GM10248 (cell line): ENCODE measurements around the gene HNF4A.

ENCODE experiments used
- CTCF ChIA-PET: fragments of 300-600 bp; sonication (Branson Sonifier 250); formaldehyde crosslinking; extraction: SDS; loops from one replicate; lab custom pipeline; 2021; ENCODE audit warnings: antibody characterized with exemption; lab: Yijun Ruan, JAX
- POLR2A ChIA-PET: fragments of 350-650 bp; sonication (Branson Sonifier 250); formaldehyde crosslinking; extraction: SDS; loops from one replicate; lab custom pipeline; 2020; ENCODE audit warnings: antibody characterized with exemption; lab: Yijun Ruan, JAX
- DNase-seq: peaks from one replicate; pipeline ENCODE4 v3.0.0; 2012; ENCODE audit errors: extremely low spot score
- TF ChIP-seq, protein P1 (sequence below): IDR thresholded peaks from 2 replicates; pipeline ENCODE4 v1.5.1; 2012; ENCODE audit warnings: mild to moderate bottlenecking, low read depth; ENCODE audit errors: extremely low read depth, missing control alignments, control extremely low read depth

Gene HNF4A

DNA sequence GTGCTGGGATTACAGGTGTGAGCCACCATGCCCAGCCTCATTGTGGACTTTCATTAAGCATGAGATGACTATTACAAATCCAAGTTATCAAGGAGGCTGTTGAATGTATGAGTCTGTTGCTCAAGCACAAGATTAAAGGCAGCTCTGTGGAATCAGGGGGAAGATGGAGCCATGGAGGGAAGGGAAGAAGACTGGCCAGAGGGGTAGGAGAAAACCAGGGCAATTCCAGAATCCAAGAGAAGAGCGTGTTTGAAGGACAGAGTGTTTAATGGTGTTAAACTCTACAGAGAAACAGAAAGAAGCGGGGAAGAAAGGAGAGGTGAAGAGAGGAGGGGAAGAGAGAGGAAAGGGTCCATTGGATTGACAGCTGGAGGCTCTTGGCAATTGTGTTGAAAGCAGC, 70.4 kb downstream of the HNF4A start:
- TF ChIP-seq, protein P1, sequence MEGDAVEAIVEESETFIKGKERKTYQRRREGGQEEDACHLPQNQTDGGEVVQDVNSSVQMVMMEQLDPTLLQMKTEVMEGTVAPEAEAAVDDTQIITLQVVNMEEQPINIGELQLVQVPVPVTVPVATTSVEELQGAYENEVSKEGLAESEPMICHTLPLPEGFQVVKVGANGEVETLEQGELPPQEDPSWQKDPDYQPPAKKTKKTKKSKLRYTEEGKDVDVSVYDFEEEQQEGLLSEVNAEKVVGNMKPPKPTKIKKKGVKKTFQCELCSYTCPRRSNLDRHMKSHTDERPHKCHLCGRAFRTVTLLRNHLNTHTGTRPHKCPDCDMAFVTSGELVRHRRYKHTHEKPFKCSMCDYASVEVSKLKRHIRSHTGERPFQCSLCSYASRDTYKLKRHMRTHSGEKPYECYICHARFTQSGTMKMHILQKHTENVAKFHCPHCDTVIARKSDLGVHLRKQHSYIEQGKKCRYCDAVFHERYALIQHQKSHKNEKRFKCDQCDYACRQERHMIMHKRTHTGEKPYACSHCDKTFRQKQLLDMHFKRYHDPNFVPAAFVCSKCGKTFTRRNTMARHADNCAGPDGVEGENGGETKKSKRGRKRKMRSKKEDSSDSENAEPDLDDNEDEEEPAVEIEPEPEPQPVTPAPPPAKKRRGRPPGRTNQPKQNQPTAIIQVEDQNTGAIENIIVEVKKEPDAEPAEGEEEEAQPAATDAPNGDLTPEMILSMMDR = no peak
- POLR2A ChIA-PET = no interaction called here
- CTCF ChIA-PET = interaction anchor here (0.9 to 1.0 kb wide), 2 partner anchors 20 to 28 kb away, joined by 3 read pairs; no protein-coding TSS in a partner anchor
- DNase-seq = no peak

DNA sequence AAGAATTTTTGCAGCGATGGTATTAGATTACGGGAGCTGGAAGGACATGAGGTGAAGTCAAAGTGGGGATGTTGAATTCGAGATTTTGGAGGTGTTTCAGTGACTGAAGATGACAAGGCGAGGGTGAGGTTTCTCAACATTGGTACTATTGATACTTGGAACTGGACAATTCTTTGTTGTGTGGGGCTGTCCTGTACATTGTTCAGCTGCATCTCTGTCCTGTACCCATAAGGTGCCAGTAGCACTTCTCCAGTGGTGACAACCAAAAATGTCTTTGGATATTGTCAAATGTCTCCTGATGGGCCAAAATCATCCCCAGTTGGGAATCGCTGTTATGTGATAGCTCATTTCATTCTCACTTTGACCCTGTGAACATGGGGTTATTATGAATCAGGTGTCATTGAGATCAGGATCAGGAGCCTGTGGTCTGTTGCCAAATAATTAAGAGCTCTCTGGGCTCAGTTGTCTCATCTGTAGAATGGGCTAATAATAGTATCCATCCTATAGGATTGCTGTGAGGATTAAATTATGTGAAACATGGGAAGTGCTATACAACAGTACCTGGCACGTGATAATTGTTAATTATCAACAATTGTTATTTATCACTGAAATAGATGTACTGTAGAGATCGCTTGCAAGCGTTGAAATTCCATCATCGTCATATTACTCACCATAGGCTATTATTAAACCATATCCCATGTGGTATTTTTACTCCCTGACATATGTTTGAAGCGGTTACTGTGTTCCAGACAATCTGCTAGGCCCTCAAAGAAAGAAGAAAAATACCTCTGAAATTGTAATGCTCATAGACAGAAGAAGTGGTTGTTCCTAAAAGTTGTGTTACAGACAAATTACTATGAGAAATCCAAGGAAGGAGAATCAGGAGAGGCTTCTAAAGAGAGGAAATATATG, 71.6 kb downstream of the HNF4A start:
- TF ChIP-seq, protein P1 = no peak
- POLR2A ChIA-PET = no interaction called here
- no peak for DNase-seq
- CTCF ChIA-PET = interaction anchor here (0.7 to 1.3 kb wide), 6 partner anchors 12 to 117 kb away, joined by 3 to 4 read pairs (median 3); partner anchors contain the start of gene FITM2

DNA sequence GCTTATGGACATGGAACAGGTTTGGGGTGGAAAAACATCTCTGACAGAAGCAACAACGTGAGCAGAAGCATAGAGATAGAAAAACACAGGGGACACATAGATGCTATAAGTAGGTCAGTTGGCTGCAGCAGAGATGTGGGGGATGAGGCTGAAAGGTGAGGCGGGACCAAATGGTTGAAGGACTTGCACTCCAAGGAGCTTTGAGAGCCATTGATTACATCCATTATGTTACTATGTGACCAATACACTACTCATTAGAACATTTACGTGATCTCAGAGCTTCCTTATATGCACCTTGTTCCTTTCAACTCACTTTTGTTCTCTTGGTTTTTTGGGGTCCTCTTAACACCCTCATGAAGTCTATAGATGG, 72.3 kb downstream of the HNF4A start:
- CTCF ChIA-PET = interaction anchor here (0.7 to 1.3 kb wide), 4 partner anchors 12 to 117 kb away, joined by 3 to 4 read pairs (median 3); partner anchors contain the start of gene FITM2
- POLR2A ChIA-PET = no interaction called here
- no peak for DNase-seq
- TF ChIP-seq, protein P1 = no peak

DNA sequence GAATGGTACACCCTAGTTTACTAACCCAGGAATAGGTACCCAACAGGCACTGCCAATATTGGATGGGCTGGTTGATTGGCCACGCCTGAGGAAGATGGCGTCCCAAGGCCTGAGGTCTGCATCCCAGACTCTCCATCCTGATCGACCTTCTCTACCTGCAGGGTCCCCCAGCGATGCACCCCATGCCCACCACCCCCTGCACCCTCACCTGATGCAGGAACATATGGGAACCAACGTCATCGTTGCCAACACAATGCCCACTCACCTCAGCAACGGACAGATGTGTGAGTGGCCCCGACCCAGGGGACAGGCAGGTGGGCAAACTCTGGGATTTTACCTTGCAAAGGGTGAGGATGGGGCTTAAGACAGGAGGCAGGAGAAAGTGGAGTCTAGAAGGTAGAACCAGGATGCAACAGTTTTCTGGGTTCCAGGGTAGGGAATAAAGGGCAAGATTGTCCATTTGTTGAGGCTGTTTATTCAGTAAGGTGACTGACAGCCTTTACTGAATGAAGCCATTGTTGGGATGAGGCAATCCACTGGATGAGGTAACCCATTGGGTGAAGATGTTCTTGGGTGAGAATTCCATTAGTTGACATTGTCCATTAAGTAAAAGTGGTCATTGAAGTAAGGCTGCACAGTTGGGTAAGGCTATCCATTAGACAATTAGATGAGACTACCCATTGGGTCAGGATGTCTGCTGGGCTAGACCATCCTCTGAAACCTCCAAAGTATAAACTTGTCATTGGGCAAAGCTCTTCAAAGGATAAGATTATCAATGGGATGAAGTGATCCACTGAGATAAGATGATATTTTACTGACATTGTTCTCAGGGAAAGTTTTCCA, 72.9 kb downstream of the HNF4A start:
- TF ChIP-seq, protein P1 = no peak
- CTCF ChIA-PET = interaction anchor here (1.3 kb wide), 1 partner anchor 11 kb away, joined by 3 read pairs; no protein-coding TSS in a partner anchor
- no peak for DNase-seq
- POLR2A ChIA-PET = no interaction called here

DNA sequence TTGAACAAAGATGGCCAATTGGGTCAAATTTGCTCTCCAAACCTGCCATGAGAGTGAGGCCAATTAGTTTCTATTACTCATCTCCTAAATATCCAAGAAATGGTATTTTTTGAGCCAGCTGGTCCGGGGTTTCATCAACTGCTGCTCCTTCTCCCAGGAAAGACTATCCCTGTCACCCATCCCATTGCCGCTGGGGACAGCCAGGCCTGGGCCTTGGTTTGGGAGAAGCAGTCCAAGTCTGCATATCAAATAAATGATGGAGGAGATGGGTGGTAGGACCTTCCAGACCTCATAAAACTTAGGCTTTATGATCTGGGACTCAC, 73.5 kb downstream of the HNF4A start:
- ChIA-PET POLR2A (no interaction called here), CTCF (no interaction called here)
- TF ChIP-seq, protein P1 = no peak
- DNase-seq = no peak
